ENCODE data around the gene BLID.

DNA sequence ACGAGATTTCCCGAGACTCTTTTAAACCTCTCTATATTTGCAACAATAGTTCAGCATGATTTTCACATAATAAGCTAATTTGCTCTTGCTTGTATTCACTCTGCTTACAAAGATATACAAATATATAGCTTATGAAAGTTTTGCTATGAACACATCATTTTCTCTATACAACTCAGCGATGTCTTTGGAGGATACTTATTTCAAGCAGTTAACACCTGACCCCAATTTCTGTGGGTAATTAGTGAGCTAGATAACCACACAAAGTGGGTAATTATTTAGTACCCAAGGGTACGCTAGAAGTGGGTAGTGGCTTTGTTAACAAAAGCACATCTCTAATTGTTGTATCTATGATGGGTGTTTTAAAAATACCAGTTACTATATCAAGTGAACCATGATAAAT is 12.3 kb downstream of the BLID start:
- no peak for TF ChIP-seq EZH2 (IDR thresholded peaks at IDR 0.05; ENCODE audit: borderline replicate concordance, low read length)
- TF ChIP-seq, protein P1, sequence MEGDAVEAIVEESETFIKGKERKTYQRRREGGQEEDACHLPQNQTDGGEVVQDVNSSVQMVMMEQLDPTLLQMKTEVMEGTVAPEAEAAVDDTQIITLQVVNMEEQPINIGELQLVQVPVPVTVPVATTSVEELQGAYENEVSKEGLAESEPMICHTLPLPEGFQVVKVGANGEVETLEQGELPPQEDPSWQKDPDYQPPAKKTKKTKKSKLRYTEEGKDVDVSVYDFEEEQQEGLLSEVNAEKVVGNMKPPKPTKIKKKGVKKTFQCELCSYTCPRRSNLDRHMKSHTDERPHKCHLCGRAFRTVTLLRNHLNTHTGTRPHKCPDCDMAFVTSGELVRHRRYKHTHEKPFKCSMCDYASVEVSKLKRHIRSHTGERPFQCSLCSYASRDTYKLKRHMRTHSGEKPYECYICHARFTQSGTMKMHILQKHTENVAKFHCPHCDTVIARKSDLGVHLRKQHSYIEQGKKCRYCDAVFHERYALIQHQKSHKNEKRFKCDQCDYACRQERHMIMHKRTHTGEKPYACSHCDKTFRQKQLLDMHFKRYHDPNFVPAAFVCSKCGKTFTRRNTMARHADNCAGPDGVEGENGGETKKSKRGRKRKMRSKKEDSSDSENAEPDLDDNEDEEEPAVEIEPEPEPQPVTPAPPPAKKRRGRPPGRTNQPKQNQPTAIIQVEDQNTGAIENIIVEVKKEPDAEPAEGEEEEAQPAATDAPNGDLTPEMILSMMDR (conservative IDR thresholded peaks at IDR 0.05 in 1 of 2, IDR thresholded peaks at IDR 0.05 in 1 of 2; ENCODE audit: extremely low read depth in 1 of 2, insufficient read depth in 1 of 2, low read depth in 1 of 2, low read length in 2 of 2): no peak
